HUES48 (cell line): ENCODE measurements around the gene INTS7.
"Not testable (repeated sequence)": the region's sequence is repeated elsewhere in the genome, so short reads cannot be mapped to it uniquely, and the experiment has no call there.

Source experiments
- H3K27ac ChIP-seq: one replicate; pipeline ENCODE4 v1.7.0; 2013; ENCODE audit warnings: low read depth, low read length, inconsistent platforms
- H3K27me3 ChIP-seq: 2 replicates; pipeline ENCODE4 v1.6.1; 2013; ENCODE audit warnings: mild to moderate bottlenecking, low read length; ENCODE audit not compliant: control insufficient read depth, insufficient read depth
- H3K36me3 ChIP-seq: 2 replicates; pipeline ENCODE4 v1.6.1; 2013; ENCODE audit warnings: low read length; ENCODE audit not compliant: control insufficient read depth, insufficient read depth
- H3K4me1 ChIP-seq: 2 replicates; pipeline ENCODE4 v1.6.1; 2013; ENCODE audit warnings: mild to moderate bottlenecking, low read length; ENCODE audit not compliant: control insufficient read depth, insufficient read depth
- H3K4me3 ChIP-seq: 2 replicates; pipeline ENCODE4 v1.5.1; 2013; ENCODE audit warnings: mild to moderate bottlenecking, low read depth, low read length
- H3K9ac ChIP-seq: 2 replicates; pipeline ENCODE4 v1.6.1; 2013; ENCODE audit warnings: mild to moderate bottlenecking, low read depth, low read length, moderate library complexity
- H3K9me3 ChIP-seq: 2 replicates; pipeline ENCODE4 v1.6.1; 2013; ENCODE audit warnings: low read length; ENCODE audit not compliant: control insufficient read depth, insufficient read depth

Gene INTS7

GRCh38 chr1:212034516-212035122 is 738 bp downstream of the INTS7 start:
- Histone ChIP-seq H3K36me3 (peaks cover 15% of the 10 kb centered on the region), H3K27ac (peak overlapping the region; percentile 95), H3K9ac (peak overlapping the region; percentile 21), H3K9me3 (no peaks in the 10 kb centered on the region), H3K4me3 (peak overlapping the region; percentile 90), H3K27me3 (no peaks in the 10 kb centered on the region), H3K4me1 (0 out of 2 replicates have a peak, but pooled peaks cover 5% of the 10 kb centered on the region)

- Histone ChIP-seq H3K9me3 (no peaks in the 10 kb centered on the region), H3K4me3 (no peak overlapping the region), H3K36me3 (0 out of 2 replicates have a peak, but pooled peaks cover 4% of the 10 kb centered on the region), H3K27ac (peak overlapping the region; percentile 42), H3K9ac (no peak overlapping the region), H3K27me3 (no peaks in the 10 kb centered on the region), H3K4me1 (peaks cover 20% of the 10 kb centered on the region)
Measured at GRCh38 chr1:212030936-212031528, 4.3 kb downstream of the INTS7 start.

- H3K9me3 ChIP-seq, H3K4me3 ChIP-seq, H3K9ac ChIP-seq, H3K36me3 ChIP-seq, H3K27me3 ChIP-seq, H3K27ac ChIP-seq: not testable (repeated sequence)
- H3K4me1 ChIP-seq, result peaks cover 20% of the 10 kb centered on the region
Measured at GRCh38 chr1:212027727-212028126, 7.6 kb downstream of the INTS7 start.

GRCh38 chr1:212024469-212025149 is 10.7 kb downstream of the INTS7 start:
- Histone ChIP-seq H3K36me3 (peaks cover 12% of the 10 kb centered on the region), H3K4me1 (peaks cover 15% of the 10 kb centered on the region), H3K4me3 (no peak overlapping the region), H3K9me3 (peaks cover 8% of the 10 kb centered on the region), H3K27me3 (no peaks in the 10 kb centered on the region), H3K9ac (no peak overlapping the region), H3K27ac (no peak overlapping the region)

- peaks cover 13% of the 10 kb centered on the region for H3K36me3 ChIP-seq
- not testable (repeated sequence) for H3K4me3 ChIP-seq, H3K9ac ChIP-seq, H3K4me1 ChIP-seq, H3K9me3 ChIP-seq, H3K27me3 ChIP-seq, H3K27ac ChIP-seq
Measured at GRCh38 chr1:212022908-212023307, 12.4 kb downstream of the INTS7 start.

- H3K27me3 ChIP-seq, result no peaks in the 10 kb centered on the region
- H3K9ac ChIP-seq, result no peak overlapping the region
- no peaks in the 10 kb centered on the region for H3K4me1 ChIP-seq
- H3K9me3 ChIP-seq, result peaks cover 8% of the 10 kb centered on the region
- no peak overlapping the region for H3K4me3 ChIP-seq
- no peak overlapping the region for H3K27ac ChIP-seq
- peaks cover 21% of the 10 kb centered on the region for H3K36me3 ChIP-seq
Measured at GRCh38 chr1:212021563-212021962, 13.8 kb downstream of the INTS7 start.

GRCh38 chr1:212020975-212021374 is 14.4 kb downstream of the INTS7 start:
- Histone ChIP-seq H3K4me1 (no peaks in the 10 kb centered on the region), H3K4me3 (no peak overlapping the region), H3K9ac (no peak overlapping the region), H3K9me3 (peaks cover 12% of the 10 kb centered on the region), H3K36me3 (peaks cover 27% of the 10 kb centered on the region), H3K27ac (no peak overlapping the region), H3K27me3 (no peaks in the 10 kb centered on the region)

GRCh38 chr1:212013672-212014071 is 21.7 kb downstream of the INTS7 start:
- Histone ChIP-seq H3K36me3 (peaks cover 28% of the 10 kb centered on the region), H3K27me3 (no peaks in the 10 kb centered on the region), H3K4me1 (no peaks in the 10 kb centered on the region; the same call in 1 of the 2 replicates), H3K9ac (no peak overlapping the region), H3K9me3 (0 out of 2 replicates have a peak, but pooled peaks cover 7% of the 10 kb centered on the region), H3K27ac (no peak overlapping the region), H3K4me3 (no peak overlapping the region)

GRCh38 chr1:212012034-212012740 is 23.2 kb downstream of the INTS7 start:
- Histone ChIP-seq H3K36me3 (peaks cover 31% of the 10 kb centered on the region), H3K27ac (no peak overlapping the region), H3K4me1 (no peaks in the 10 kb centered on the region; the same call in 1 of the 2 replicates), H3K9ac (no peak overlapping the region), H3K27me3 (no peaks in the 10 kb centered on the region), H3K9me3 (0 out of 2 replicates have a peak, but pooled peaks cover 7% of the 10 kb centered on the region), H3K4me3 (no peak overlapping the region)

GRCh38 chr1:212010004-212010403 is 25.4 kb downstream of the INTS7 start:
- Histone ChIP-seq H3K27ac (no peak overlapping the region), H3K9me3 (no peaks in the 10 kb centered on the region), H3K4me1 (no peaks in the 10 kb centered on the region; the same call in 1 of the 2 replicates), H3K9ac (no peak overlapping the region), H3K36me3 (peaks cover 36% of the 10 kb centered on the region), H3K4me3 (no peak overlapping the region), H3K27me3 (no peaks in the 10 kb centered on the region)
